ENCODE results near the gene TMEM233.
"Not testable (repeated sequence)": the region's sequence is repeated elsewhere in the genome, so short reads cannot be mapped to it uniquely, and the experiment has no call there.

Gene TMEM233

DNA sequence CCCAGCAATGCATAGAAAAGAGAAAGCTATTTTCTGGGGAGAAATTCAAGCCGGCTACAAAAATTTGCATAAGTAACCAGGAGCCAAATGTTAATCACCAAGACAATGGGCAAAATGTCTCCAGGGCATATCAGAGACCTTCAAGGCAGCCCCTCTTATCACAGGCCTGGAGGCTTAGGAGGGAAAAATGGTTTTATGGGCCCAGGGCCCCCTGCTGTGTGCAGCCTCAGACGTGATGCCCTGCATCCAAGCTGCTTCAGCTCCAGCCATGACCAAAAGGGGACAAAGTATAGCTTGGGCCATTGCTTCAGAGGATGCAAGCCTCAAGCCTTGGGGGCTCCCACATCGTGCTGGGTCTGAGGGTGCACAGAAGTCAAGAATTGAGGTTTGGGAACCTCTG lies 15.8 kb downstream of the TMEM233 start:
- no peak for DNase-seq (ENCODE audit: low read depth in 2 of 2)

DNA sequence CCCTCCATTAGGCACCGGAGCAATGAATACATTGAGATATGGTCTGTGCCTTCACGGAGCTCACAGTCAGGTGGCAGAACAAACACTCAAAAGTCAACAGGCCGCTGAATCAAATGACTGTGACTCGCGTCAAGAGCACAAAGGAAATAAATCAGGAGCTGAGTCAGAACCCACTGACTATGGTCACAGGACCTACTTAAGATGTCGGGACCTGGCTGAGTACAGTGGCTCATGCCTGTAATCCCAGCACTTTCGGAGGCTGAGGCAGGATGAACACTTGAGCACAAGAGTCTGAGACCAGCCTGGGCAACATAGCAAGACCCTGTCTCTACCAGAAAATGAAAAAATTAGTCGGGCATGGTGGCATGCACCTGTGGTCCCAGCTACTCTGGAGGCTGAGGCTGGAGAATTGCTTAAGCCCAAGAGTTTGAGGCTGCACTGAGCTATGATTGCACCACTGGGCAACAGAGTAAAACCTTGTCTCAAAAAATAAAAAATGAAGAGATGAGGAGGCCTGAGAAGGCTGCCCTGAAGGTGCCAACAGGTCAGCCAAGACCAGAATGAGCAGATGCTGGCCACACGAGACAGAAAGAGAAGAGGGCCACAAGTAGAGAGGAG lies 19.9 kb downstream of the TMEM233 start:
- no peak for DNase-seq (ENCODE audit: low read depth in 2 of 2)

DNA sequence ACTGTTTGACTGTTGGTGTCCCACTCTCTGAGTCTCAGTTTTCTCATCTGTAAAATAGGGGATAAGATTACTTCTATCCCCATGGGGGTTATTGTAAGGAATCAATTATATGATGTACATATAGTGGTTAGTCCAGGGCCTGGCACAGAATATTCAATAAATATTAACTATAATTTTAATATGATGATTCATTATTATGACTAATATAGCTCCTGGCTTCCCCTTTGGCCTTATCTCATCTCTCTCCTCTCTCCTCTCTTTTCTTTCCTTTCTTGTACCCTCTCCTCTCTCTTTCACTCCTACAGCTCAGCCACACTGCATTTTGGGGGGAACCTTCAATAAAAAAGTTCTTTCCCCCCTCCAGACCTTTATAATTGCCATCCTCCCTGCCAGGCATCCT lies 21.1 kb downstream of the TMEM233 start:
- no peak for DNase-seq (ENCODE audit: low read depth in 2 of 2)

DNA sequence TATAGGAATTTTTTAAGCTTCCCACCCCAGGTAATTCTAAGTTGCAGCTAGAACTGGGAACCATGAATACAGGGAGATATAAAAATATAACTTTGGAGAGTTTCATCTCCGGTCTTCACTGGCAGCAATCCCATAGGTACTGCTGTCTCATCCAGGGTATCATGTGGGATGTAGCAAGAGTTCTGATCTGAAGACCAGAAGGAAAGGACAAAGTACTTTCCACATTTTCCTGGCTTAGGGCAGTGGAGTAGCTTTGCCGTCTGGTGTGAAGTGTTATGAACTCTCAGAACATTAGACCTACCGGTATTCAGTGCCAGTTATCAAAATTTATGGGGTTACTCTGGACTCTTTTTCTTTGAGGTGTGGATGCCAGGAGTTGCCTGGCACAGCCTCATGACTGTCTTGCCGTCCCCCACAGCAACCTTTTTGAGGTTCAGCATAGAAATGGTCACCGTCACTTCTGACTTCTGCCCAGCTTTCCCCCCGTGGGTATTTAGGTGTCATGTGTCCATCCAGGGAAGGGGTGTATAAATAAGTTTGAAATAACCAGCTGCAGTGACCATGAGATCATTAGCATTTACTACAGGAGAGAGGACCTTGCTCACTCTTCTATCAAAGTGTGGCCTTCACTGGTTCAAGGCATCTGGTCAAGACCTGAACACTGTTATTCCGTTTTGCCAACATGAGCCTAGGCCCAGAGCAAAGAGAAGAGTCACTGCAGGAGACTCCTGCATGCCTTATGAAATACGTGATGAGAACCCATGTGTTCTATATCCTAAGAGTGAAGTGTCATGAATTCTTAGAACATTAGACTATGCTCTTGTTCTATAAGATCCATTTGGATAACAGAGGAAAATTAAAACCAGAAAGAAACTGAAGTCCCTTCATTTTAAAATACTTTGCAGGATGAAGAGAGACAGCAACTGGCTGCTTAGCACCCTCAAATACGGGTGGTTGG lies 22.2 kb downstream of the TMEM233 start:
- DNase-seq (ENCODE audit: low read depth in 2 of 2): no peak

DNA sequence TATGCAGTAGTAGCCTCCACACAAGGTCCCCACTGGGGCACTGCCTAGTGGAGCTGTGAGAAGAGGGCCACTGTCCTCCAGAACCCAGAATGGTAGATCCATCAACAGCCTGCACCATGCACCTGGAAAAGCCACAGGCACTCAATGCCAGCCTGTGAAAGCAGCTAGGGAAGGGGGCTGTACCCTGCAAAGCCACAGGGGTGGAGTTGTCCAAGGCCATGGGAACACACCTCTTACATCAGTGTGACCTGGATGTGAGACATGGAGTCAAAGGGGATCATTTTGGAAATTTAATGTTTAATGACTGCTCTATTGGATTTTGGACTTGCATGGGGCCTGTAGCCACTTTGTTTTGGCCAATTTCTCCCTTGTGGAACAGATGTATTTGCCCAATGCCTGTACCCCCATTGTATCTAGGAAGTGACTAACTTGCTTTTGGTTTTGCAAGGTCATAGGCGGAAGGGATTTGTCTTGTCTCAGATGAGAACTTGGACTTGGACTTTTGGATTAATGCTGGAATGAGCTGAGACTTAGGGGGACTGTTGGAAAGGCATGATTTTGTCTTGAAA lies 24.8 kb downstream of the TMEM233 start:
- not testable (repeated sequence) for DNase-seq (ENCODE audit: low read depth in 2 of 2)

DNA sequence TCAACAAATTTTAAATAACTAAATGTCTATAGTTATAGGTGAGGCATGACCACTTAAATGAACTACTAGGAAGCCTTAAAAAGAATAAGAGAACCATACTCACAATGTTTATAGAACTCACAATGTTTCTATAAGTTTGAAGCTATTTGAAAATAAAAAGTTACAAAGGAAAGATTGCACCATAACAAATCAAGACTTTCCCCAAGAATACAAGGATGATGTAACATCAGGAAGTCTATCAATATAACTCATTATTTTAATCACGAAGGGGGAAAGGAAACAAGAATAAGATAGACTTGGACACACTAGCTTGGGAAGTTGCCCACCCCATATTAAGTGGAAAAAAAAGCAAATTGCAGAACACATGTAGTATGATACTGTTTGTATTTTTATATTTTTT lies 26.9 kb downstream of the TMEM233 start:
- no peak for DNase-seq (ENCODE audit: low read depth in 2 of 2)

DNA sequence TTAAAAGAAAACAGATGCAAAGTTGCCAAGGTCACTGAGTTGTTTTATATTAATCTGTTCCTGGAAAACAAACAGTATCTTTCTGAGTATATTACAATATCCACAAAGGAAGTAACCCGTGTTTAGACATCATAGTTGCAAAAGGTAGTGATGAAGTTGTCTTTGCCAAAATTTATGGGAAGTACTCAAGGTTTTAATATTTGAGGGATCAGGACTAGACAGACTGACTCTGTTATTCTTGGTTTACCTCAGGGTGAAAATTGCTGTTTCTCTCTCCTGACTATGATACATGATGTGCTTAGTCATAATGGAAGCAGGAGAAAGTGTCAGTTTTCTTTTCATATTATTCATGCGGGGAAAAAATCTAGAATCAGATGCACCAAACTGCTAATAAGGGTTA lies 28.3 kb downstream of the TMEM233 start:
- DNase-seq (ENCODE audit: low read depth in 2 of 2): no peak

DNA sequence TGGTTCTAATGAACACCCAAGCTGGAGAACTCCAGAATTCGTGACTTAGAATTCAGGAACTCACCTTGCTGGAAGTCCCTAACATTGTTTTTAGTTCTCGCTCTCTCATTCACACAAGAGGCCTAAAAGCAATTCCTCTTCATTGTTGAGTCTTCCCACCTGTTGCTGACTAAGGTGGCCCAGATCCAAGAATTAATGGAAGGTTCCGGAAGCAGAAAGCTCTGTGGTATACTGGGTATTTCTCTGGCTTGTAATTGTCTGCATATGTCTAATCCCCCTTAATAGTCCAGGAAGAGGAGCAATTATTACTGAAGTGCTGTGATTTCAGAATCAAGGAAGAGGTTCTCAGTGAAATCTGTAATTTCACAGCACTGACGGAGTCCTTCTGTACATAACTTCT lies 31.4 kb downstream of the TMEM233 start:
- DNase-seq (ENCODE audit: low read depth in 2 of 2): no peak

DNA sequence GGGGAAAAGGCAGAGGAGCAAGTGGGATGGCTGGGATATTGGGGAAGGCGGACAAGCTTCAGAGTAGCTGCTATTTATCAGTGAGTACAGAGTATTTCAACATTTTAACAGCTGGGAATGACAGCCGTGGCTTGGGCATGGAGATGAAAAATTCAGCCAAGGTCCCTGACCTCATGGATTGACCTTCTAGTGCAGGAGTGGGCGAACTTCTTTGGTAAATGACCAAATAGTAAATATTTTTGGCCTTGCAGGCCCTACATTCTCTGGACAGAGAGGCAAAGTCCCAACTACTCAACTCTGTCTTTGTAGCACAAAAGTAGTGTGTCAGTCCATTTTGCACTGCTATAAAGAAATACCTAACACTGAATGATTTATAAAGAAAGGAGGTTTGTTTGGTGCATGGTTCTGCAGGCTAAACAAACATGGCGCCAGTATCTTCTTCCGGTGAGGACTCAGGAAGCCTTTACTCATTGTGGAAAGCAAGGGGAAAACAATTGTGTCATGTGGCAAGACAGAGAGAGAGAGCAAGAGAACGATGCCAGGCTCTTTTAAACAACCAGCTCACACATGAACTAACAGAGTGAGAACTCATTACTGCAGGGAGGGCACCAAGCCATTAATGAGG lies 33.6 kb downstream of the TMEM233 start:
- no peak for DNase-seq (ENCODE audit: low read depth in 2 of 2)

DNA sequence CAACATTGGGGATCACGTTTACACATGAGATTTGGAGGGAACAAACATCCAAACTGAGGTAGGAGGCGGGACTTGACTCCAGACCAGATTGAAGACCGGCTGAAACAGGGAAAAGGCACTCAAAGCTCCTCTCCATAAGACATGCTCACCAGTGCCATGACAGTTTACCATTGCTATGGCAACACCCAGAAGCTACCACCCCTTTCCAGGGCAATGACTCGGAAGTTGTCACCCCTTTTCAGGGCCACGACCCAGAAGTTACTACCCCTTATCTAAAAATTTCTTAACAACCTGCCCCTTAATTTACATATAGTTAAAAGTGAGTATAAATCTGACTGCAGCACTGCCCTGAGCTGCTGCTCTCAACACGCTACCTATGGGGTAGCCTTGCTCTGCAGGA lies 34.1 kb downstream of the TMEM233 start:
- DNase-seq (ENCODE audit: low read depth in 2 of 2): no peak

DNA sequence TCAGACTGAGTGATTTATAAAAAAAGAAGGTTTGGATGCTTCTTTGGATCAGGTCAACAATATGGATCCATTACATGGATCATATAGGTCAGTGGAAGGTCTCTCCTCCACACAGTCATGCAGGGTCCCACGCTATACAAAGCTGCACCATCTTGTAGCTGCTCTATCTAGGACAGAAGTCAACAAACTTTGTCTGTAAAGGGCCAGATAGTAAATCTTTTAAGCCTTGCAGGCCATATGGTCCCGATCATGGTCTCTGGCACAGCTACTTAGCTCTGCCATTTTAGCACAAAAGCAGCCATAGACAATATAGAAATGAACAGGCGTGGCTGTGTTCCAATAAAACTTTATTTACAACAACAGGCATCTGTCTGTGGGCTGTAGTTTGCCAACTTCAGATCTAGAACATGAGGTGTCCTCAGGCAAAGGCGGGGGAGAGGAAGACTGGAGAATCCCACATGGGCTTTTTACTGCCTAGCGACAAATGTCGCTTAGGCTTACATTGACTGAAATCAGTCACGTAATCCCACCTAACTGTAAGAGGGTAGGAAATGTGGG lies 36.7 kb downstream of the TMEM233 start:
- no peak for DNase-seq (ENCODE audit: low read depth in 2 of 2)

DNA sequence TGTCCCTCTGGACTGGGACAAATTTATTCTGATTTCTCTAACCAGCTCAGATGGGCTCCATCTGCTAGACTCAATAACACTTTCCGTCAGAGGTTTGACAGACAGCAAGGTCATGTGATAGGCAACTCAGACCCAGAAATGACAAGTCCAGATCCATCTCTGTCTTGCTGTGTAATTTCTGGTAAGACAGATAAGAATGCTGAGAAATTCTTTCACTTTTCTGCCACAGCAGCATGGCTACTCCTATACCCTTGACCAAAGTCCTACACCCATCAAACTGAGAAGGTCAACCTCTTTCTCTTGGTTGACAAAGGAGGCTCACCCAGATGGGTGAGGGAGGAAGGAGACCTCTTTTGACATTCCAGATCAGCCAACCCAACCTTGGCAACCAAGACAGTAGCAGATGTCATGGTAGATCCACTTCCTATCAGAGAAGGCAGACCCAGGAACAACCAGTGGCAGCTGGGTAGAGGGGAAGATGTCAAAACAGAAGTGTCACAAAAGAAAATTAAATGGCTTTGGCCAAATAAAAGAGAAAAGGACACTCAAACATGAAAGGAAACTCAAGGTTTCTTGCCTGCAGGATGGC lies 37.5 kb downstream of the TMEM233 start:
- no peak for DNase-seq (ENCODE audit: low read depth in 2 of 2)

DNA sequence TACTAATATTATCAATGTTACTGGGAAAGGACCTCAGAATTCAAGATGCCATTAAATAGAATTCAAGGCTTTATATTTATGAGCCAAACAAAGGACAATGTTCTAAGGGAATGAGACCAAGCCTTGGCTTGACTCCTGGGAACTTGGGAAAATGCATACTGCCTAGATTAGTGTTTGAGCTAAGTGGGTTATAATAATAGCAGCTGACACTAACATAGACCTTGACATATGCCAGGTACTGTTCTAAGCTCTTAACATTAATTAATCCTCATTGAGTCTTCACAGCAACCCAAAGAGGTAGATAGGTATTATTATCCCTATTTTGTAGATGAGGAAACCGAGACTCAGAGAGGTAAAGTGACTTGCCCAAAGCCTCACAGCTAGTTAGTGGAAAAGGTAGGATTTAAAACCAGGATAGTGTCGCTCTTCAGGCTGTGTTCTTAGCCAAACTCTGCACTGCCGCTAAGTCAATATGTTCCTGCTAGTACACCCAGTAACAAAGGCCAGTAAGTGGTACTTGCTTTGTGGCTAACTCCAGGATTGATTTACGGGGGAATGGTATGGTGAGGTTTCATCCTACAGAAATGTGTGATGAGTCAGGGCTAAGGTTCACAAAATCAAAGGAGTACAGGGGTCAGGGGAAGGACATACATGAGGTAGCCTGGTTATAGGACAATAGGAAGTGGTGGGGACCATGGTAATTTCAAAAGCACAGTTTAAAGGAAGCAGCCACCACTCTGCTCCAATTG lies 38.5 kb downstream of the TMEM233 start:
- DNase-seq (ENCODE audit: low read depth in 2 of 2): no peak

DNA sequence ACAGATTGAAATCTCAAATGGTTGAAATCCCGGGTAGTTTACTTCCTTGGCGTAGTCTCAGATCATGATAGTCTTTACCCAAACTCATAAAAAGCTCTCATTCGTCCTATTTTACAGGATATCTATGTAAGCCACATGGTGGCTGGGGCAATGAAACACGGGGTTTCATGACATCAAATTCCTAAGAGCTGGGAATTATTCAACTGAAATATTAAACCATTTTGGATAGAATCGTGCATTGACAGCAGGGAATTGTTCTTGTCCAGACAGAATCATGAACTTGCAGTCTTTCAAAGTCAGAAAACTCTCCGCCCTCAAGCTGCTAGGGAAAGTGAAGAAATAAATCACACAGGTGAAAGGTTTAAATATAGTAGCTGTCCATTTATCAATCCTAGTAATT lies 41.2 kb downstream of the TMEM233 start:
- no peak for DNase-seq (ENCODE audit: low read depth in 2 of 2)

DNA sequence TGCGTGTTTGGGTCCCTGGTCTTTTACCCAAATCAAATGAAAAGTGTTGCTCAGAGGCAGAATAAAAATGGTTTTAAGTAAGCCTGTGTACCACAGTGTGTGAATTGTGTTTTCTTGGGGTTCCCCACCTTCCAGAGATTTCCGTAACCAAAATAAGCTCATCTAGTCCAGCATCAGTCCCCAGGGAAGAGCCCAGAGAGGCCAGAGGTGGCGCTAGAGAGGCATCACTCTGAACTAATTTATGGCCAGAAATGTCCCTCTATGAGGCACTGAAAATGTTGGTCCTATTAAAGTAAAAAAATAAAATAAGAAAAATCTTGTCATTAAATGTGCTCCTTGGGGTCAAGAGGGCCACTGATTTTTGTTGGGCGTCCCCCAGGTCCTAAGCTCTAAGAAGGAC lies 49.4 kb downstream of the TMEM233 start:
- no peak for DNase-seq (ENCODE audit: low read depth in 2 of 2)

DNA sequence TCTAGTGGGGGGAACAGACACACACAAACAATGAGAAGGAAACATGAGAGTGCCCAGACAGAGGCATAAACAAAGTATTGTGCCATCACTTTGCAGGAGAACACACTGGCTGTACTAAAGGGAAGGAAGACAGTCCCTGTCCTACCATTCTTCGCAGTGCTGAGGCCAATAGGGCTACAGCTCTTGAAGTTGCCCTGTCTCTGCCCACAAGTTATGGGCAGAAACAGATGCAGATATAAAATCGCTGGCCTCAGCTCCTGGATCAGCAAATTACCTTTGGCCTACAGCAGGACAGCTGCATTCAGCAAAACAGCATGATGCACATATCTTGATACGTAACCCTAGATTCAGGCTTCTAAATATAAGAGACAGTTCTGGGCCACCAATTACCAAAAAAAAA lies 51.4 kb downstream of the TMEM233 start:
- DNase-seq (ENCODE audit: low read depth in 2 of 2): no peak

DNA sequence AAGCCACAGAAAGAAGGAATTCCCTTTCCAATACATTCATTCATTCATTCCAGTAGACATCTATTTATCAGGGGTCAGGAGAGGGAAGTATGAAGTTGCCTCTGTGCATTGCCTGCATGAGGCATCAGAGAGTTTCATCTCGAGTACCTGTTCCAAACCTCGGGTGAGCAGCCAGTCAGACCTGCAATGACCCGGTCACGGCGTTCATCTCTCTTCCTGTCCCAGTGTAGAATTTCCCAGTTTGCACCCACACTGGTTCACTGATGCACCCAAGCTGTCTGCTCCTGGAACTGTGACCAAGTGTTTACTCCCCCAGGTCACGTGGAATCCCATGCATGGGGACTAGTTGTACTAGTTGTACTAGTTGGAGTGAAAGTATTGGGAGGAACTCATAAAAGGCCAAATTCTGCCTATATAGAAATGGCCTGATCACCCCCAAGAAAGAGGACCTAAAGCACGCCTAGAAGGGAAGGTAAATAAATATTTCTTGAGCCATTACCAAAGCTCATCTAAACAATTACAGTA lies 52.0 kb downstream of the TMEM233 start:
- DNase-seq (ENCODE audit: low read depth in 2 of 2): no peak

DNA sequence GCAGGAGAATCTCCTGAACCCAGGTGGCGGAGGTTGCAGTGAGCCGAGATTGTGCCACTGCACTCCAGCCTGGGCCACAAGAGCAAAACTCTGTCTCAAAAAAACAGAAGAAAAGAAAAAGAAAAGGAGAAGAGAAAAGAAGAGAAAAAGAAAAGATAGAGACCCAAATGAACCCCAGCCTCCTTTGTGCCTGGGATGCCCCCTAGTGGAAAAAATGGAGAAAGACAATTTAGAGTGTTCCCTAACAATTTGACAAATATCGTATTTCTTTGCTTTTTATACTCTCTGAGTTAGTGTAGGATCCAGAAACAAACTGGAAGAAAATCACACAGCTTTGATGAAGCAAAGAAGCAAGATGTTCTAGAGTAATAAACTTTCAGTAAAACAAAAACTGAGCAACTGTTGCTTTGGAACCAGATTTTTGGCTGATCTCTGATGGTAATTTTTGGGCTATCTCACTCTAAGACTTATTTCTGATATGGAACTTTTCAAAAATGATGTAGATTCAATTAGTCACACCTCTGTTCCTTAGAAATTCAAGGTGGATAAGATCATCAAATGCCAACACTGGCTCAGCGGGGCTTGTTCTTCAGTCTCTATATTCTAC lies 55.7 kb downstream of the TMEM233 start:
- no peak for DNase-seq (ENCODE audit: low read depth in 2 of 2)

DNA sequence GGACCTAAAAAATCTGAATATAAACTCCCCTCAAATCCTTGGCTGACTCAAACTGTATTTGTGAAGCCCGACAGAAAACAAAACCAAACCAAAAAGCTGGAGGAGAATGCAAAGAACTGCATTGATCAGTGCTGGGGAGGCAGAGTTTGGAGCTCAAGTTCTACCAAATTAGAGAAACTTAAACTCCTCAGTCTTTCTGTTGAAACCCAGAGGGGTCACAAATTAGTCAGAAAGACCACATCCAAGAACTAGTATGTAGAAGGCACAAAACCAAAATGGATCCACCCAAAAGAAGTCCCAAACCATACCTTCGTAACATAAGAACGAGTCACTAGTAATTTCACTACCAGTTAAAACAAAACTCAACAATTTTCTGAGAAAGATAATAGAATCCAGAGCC lies 59.1 kb downstream of the TMEM233 start:
- no peak for DNase-seq (ENCODE audit: low read depth in 2 of 2)

DNA sequence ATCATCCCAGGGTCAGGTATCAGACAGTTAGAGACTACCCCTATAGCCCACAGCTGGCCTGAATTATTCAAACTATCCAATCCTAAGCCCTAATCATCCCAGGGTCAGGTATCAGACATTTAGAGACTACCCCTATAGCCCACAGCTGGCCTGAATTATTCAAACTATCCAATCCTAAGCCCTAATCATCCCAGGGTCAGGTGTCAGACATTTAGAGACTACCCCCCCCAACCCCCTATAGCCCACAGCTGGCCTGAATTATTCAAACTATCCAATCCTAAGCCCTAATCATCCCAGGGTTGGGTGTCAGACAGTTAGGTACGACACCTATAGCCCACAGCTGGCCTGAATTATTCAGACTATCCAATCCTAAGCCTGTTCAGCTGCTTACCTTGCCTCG lies 63.4 kb downstream of the TMEM233 start:
- not testable (repeated sequence) for DNase-seq (ENCODE audit: low read depth in 2 of 2)

All from fibroblast of skin of left biceps (primary cell).